NAMALWA (cell line): ENCODE results near the gene SPON1.
A peak's percentile ranks its signal among the peaks of the same experiment; 100 is the strongest.
"Not testable (repeated sequence)": the region's sequence is repeated elsewhere in the genome, so short reads cannot be mapped to it uniquely, and the experiment has no call there.

Experiments
- DNase-seq: peaks from one replicate; pipeline ENCODE4 v3.0.0-alpha.2; 2015; ENCODE audit warnings: low spot score

SPON1 gene

DNA sequence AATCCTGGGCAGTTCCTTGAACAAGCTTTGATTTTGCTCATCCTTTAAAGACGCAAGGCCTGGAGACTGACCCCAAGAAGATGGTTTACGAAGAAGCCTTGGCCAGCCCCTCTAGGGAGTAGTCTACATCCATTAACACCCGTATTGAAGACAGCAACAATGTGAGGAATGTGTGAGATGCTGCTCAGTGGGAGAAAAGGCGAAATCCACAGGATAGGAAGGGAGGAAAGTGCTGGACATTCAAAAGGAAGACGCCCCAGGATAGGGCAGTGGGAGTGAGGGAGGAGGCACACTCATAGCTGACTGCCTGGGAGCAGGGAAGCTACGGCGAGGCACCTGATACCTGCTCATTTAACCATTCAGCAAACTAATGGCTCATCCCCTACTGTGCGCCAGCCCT, 282.4 kb downstream of the SPON1 start:
- DNase-seq = no peak

DNA sequence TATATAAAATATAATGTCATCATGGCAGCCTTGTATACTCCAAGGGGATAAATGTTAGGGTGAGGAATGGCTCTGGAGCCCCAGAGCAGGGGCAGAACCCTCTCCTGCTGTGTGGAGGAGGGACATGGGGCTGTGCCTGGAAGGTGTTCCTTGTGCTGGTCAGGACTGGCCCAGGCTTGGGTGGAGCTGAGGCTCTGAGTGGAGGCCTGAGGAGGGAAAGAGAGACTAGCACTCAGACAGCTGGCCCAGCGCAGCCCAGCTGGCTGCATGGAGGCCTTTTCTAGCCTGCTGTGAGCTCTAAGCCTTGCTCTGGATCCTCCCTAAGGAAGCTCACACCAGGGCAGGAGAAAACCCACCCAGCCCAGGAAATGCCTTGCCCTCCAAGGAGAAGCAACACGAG, 282.9 kb downstream of the SPON1 start:
- no peak for DNase-seq

DNA sequence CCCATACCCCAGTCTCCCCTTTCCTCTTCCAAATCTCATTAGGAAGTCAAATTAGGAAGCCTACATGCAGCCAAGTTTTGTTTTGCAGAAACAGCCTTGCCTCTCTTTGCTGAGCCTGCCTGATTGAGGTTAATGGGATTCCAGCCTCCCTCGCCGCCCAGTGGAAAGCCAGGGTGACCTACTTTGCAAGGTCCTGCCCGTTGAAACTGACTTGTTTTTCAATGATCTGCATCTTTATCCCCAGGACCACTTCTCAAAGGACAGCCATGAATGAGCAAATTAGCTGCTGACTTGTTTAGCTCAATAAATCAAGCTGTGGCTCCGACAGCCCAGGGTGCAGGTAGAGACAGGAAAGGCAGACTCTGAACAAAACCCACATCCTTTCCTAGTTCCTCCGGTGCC, 286.1 kb downstream of the SPON1 start:
- DNase-seq = no peak

DNA sequence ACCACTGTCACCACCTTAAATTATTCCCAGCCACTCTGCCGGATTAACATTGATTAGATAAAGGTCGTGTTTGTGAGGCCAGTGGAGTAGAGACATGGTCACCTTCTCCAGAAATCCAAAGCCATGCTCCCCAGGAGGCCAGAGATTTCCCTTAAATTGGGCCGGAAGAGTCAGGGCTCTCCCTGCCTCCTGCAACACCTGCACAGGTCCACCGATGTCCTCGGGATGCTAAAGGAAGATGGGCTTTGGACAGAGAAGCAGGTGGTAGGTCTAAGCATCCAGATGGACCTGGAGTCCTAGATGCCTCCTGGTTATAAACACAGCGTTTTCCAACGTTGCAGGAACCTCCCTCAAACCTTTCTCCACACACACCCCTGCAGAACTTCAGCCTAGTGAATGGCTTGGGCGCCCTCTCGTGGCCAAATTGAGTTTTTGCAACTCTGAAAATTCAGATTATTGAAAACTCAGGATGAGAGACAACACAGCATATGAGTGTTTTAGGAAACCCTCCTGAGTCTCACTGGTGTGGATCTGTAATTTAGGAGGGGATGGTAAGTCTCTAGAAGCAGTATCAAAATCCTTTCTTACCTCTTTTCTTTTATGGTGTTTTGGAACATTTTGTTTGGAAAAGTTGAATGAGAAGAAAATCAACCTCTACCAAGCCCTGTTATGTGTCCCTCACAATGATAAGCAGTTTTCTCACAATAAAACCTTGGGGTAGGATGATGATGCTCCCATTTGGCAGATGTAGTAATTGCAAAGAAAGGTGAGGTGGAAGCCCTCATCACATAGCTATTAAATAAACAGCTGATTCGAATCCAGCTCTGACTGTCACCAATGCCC, 286.8 kb downstream of the SPON1 start:
- DNase-seq = peak; percentile 76

DNA sequence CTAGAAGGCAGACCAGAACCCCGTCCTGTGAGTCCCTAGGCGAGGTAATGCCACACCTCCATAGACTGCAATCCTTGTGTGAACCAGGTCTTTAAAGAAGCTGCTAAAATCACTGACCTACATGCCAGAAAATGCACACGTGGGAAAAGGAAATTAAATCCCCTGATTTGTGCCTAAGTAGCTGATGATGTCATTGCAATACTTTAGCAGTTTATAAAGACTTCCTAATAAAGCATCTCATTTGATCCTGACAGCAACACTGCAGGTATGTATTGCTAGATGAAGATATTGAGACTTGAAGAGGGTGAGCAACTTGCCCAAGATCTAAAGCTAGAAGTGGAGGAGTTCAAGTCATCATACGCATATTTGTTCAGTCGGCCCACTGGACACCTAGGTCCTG, 289.2 kb downstream of the SPON1 start:
- no peak for DNase-seq

DNA sequence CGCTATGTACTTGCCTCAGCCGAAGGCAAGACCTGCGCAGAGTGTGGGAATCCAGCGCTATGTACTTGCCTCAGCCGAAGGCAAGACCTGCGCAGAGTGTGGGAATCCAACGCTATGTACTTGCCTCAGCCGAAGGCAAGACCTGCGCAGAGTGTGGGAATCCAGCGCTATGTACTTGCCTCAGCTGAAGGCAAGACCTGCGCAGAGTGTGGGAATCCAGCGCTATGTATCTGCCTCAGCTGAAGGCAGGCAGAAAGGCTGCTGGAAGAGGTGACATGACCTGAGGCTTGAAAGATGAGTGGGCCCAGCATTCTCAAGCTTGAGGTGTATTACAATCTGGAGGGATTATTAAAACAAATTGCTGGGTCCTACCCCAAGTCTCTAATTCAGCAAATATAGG, 290.0 kb downstream of the SPON1 start:
- DNase-seq = not testable (repeated sequence)

DNA sequence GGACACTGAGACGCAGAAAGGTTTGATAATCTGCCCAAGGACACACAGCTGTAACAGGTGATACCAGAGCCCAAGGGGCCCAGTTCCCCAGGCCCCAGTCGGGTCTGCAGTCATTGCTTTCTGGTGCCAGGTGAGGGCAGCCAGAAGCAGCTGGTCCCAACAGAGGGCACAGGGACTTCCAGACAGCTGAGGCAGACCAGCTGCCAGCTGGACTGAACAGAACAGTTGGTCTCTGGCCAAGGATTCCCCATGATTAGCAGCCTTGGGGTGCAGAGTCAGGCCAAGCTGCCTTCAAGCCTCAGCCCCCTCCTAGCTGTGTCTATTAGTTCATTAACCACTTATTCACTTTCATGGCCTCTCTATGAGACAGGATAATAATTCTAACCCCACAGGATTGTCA, 290.9 kb downstream of the SPON1 start:
- DNase-seq = no peak

DNA sequence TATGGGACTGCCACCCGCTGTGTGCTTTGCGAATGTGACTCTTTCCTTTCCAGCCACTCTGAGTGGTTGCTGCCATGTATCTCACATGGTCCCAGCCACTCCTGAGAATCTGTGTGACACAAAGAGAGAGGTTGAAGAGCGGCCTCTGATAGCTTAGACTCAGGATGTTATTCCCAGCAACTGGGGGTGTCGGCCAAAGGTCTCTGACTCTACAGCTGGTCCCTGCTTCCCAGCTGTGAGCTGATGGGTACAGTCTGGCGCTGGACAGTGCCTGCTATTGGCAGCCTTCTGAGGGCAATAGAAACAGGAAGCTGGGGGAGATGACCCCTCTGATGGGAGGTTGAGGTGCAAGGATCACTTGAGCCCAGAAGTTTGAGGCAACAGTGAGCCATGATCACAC, 291.3 kb downstream of the SPON1 start:
- no peak for DNase-seq

DNA sequence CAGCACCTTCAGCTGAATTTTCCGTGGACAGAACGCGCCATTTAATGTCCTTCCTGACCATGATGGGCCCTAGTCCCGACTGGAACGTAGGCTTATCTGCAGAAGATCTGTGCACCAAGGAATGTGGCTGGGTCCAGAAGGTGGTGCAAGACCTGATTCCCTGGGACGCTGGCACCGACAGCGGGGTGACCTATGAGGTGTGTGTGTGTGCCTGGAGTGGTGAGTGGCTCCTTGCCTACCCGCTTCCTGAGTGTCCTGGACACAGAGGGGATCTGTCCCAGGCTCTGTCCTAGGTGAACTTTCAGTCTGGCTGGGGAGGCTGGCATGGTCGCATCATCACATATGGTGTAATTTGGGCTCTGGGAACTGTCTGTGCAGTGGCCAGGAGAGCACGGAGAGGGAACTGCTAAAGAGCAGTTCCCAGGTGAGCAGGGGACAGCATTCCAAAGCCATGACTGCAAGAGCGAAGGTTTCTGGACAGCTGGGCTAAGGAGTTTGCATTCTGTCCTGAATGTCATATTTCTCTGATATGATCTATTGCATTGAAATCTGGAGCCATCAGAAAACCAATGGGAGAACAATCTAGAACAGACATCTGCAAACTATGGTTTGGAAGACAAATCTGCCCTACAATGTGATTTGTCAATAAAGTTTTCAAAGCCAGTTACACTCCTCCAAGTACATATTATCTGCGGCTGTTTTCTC, 292.2 kb downstream of the SPON1 start:
- no peak for DNase-seq

DNA sequence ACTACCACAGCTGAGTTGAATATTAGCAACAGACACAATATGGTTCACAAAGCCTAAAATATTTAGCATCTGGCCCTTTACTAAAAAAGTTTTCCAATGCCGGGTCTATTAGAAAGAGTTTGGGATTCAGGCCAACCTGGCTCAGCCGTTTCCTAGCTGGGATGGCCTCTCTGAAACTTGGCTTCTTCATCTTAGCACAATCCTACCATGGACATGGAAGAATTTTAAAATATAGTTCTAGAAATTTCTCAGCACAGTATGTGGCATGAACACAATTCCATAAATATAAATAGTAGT, 292.7 kb downstream of the SPON1 start:
- no peak for DNase-seq

DNA sequence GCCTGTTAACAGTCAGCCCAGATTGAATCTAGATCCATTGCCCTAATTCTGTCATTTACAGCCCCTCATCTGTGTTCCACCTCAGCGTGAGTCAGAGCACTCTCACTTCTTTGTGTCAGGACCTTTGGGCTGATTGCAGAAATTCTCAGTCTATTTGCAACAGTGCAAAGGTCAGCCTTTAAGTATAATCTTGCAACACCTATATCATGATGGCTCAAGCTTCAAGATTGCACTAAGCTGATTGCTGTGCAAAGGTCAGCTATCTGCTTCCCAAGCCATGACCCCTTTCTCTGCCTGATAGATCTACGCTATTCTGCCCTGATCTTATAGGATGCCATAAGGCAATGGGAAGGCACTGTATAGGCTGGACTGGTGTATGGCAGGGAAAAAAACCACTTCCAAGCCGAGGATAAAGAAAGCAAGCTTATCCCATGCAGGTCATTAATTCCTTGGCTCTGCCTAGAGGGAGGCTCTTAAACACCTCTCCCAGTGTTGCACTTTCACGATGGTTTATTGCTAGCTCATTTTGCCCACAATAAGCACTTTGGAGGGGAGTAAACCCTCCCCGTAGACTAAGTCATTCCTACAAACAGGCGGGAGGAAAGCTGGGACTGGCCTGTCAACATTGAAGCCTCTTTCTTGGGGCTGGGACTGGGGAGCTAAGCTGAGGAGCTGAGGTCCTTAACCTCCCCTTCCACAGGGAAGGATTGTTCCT, 295.9 kb downstream of the SPON1 start:
- no peak for DNase-seq

DNA sequence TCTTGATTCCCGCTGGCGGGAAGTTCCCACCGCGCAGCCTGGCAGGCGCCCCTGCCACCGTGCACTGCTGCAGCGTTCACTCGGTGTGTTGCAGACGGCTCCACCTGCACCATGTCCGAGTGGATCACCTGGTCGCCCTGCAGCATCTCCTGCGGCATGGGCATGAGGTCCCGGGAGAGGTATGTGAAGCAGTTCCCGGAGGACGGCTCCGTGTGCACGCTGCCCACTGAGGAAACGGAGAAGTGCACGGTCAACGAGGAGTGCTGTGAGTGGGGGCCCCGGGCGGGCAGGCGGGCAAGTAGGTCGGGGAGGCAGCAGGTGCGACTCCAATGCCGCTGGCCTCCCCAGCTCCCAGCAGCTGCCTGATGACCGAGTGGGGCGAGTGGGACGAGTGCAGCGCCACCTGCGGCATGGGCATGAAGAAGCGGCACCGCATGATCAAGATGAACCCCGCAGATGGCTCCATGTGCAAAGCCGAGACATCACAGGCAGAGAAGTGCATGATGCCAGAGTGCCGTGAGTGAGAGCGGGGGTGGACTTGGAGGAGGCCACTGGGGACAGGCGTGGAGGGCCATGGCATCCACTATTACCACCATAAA, 296.8 kb downstream of the SPON1 start:
- no peak for DNase-seq

DNA sequence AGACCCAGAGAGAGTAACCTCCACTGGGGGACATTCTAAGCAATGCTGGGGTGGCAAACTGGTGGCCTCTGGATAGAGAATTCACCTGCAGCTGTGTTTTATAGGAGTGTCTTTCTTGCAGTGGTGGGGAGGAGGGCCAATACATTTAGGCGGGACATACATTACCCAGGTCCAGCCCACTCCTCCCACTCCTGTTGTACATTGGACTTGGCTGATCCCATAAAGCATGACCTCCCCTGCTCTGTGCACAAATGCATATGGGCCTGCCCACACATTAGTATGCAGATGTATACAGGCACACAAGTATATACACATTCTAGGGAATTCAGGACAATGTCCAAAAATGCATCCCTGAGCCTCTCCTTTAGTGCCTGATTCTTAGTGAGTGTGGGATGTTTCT, 297.4 kb downstream of the SPON1 start:
- no peak for DNase-seq

DNA sequence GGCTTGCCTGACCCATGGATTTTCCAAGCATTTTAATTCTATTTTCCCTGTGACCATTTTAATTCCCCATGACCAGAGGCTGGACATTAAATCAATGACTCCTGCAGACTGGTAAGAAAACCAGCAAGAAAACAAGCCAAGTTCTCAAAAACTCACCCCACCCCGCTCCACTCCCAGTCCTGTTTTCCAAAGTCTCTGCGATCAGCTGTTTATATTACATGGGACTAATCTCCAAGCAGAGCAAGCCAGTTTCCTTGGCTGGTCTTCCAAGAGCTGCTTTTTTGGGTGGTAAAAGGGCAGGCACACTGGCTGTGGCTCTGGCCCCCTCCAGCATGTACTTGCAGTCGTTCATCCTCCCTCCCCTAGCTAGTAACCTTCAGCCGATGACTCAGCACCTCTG, 298.5 kb downstream of the SPON1 start:
- no peak for DNase-seq

DNA sequence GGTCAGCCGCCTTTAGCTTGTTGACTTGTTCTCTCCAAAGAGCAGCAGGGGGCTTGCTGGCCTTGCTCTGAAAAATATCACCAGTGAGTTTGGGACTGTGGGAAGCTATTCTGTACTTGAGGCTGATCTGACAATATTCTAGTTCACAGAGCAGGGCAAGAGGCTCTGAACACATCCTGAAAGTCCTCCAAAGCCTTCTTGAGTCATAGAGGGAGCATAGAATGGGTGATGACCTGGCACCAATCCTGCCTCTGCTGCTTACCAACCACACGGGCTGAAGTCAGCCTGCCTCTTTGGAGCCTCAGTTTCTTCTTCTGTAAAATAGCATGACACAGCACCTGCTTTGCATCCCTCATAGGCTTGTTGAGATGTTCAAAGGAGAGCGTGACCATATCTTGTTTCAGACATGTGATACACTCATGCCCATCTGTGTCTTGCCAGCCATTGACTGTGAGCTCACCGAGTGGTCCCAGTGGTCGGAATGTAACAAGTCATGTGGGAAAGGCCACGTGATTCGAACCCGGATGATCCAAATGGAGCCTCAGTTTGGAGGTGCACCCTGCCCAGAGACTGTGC, 299.8 kb downstream of the SPON1 start:
- no peak for DNase-seq

DNA sequence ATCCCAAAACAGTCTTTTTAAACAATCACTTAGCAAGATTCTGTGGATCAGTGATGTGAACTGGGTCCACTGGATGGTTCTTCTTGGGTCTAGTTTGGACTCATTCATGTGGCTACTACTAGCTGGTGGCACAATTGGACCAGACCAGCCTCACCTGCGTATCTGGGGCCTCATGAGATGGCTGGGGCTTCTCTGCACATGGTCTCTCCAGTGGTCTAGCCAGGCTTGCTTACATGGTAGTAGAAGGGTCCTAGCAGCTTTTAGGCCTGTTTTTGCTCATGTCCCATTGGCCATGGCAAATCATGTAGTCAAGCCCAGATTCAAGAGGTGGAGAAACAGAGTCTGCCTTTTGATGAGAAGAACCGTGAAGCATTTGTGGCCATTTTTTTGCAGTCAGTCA, 302.4 kb downstream of the SPON1 start:
- no peak for DNase-seq

DNA sequence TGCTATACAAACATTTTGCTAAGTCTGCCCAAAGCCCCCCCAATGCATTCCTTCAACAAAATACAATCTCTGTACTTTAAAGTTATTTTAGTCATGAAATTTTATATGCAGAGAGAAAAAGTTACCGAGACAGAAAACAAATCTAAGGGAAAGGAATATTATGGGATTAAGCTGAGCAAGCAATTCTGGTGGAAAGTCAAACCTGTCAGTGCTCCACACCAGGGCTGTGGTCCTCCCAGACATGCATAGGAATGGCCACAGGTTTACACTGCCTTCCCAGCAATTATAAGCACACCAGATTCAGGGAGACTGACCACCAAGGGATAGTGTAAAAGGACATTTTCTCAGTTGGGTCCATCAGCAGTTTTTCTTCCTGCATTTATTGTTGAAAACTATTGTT, 304.1 kb downstream of the SPON1 start:
- DNase-seq = no peak

DNA sequence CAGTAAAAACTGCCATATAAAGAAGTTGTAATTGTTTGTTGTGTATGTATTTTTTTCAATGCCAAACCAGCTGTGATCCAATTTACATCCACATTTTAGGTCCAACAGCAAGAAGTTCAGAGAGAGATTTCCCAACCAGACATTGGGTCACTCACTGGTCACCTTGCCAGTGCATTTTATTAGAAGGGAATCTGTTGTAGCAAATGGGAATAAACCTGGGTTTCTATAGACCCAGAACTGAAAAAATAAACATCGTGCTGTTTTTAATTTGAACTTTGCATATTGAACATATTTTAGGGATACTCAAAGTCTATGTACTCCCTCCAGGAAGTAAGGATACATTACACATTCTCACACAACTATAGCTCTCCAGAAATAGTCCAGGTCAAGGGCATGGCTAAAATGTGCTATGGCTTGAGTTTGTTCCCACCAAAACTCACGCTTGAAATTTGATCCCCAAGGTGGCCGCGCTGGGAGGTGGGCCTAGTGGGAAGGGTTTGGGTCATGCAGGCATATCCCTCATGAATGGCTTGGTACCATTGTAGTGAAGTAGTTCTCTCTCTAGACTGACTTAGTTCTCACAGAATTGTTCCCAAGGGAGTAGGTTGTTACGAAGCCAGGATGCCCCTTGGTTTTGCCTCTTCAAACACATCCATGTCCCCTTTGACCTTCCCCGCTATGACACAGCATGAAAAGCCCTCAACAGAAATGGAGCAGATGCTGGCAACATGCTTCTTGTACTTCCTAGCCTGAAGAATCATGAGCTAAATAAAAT, 305.5 kb downstream of the SPON1 start:
- no peak for DNase-seq

DNA sequence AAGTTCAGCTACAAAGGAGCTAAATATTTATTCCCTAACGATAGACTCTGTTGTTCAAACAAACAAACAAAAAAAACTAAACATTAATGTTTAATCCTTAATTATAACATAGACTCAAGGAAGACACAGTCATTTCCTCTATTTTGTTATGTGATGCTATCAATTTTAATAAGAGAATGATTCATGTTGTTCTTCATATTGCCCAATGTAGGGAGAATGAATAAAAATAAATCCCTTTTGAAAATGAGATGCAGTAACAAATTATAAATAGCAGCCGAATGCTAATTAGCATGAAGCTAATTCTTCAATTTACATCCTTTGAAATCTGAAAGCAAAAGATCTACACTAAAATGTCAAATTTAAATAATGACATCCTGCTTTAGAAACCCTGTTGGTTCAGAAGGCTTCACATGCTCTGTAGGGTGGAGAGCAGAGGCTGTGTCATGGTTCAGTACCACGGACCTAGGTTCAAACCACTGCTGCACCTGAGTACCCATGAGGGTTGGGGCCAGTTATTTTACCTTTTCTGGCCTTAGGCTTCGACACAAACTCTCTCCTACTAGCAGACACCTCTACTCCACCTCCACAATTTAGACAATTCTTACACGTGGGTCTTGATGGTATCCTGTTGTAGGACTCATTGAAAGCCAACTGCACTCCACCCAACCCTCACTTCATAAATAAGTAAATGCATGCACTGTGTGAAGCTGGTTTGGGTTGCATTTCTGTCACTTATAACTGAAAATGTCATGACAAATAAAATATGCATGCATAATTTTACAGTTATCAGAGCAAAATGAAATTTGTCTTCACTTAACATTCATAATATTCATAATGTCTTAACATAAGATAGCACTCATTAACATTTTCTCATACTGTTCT, 307.4 kb downstream of the SPON1 start:
- no peak for DNase-seq

DNA sequence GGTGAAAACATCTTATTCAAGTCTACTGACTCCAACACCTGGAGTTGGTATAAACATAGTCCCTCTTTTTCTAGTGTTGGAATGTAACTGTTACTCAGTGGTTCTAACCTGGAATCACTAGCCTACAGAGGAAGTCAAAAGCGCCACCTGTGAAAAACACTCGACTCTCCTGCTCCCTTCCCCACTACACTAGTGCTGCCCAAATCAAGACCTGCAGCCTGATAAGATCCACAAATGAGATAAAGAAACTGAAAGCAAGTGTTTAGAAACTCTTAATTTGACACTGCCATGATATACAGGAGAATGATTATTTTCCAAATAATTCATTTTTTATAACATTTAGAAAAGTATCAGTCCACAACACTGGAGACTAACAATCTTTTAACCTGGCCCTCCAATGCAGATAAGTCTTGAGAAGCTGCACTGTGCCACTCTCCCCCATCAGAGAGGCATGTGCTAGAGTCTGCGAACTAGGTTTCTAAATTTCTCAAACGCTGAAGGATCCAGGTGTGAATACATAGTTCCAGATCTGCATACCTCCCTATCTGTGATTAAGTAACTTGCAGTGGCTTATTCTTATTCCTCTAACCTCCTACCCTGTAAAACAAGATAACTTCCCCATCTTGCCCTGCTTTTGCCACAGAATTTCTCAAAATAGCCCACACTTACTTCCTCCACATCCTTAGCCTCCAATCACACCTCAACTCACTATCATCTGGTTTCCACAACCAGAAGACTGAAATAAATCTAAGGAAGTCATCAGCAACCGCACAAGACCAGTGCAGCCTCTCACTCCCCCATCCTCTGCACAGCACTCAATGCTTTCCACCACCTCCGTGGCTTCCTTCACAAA, 308.4 kb downstream of the SPON1 start:
- DNase-seq = no peak
